K562 (cell line): ENCODE results near the gene HELZ2. TPM values are rescaled to one million over a fixed set of nuclear protein-coding genes. Genes with fewer than 3 reads are reported as not detected.

Experiments
- ATAC-seq: fragments of 200-7000 bp; cut with Tn5 transposase; 3 replicates; pipeline ENCODE4 v1.9.1; 2020; ENCODE audit warnings: moderate library complexity
- BruUV-seq: library from RNA; stranded (reverse); fragments of 400-500 nt; replicated peaks from 2 replicates; lab custom pipeline; 2021; lab: Mats Ljungman, UMichigan
- CTCF ChIA-PET: fragments of 300-600 bp; formaldehyde crosslinking; extraction: SDS; loops from one replicate; lab custom pipeline; 2021; ENCODE audit warnings: low intra/inter-chr PET ratio; lab: Yijun Ruan, JAX
- POLR2A ChIA-PET: fragments of 300-600, 350-650 bp; sonication (Branson Sonifier 250); formaldehyde crosslinking; extraction: SDS; loops from one replicate; lab custom pipeline; 2021; ENCODE audit warnings: antibody characterized with exemption, inconsistent platforms; lab: Yijun Ruan, JAX
- DNase-seq, 4 experiments: peaks; one replicate each; pipeline versions ENCODE4 v3.0.0 to v3.0.0-alpha.2; 2011 to 2018; ENCODE audit warnings: low spot score in 3 of 4, mixed read lengths in 3 of 4; ENCODE audit errors: extremely low read depth in 1 of 4
- FAIRE-seq: peaks from 2 replicates; lab custom pipeline; 2011; peaks lifted over from hg19 to GRCh38; lab: Jason Lieb, UNC
- H2AFZ ChIP-seq: 2 replicates; pipeline ENCODE4 v1.6.0; 2011; ENCODE audit warnings: low read depth, low read length, control low read depth, inconsistent platforms
- H3K27ac ChIP-seq: fragments of 200-600 bp; 3 replicates; pipeline ENCODE4 v1.8.0; 2011; ENCODE audit warnings: low read depth, mild to moderate bottlenecking, control low read depth, inconsistent platforms, low read length, moderate library complexity, mixed read lengths; ENCODE audit errors: extremely low read depth
- H3K27me3 ChIP-seq, 2 experiments: fragments of 300-600 bp in 1 of 2; 2 replicates in 1 of 2; 3 replicates in 1 of 2; pipeline versions ENCODE4 v1.6.0 to v1.8.0; 2011; ENCODE audit warnings: inconsistent platforms in 2 of 2, low read length in 2 of 2, mild to moderate bottlenecking in 1 of 2, mixed read lengths in 1 of 2, moderate library complexity in 1 of 2; ENCODE audit not compliant: control insufficient read depth in 2 of 2, insufficient read depth in 2 of 2
- H3K36me3 ChIP-seq: fragments of 300-600 bp; 3 replicates; pipeline ENCODE4 v1.8.0; 2011; ENCODE audit warnings: mild to moderate bottlenecking, low read length, inconsistent platforms; ENCODE audit not compliant: control insufficient read depth, insufficient read depth
- H3K4me1 ChIP-seq, 2 experiments: fragments of 200-600 bp in 1 of 2; replicated peaks in 1 of 2; 2 replicates in 1 of 2; 3 replicates in 1 of 2; pipeline versions ENCODE4 v1.5.1 to v1.8.0; 2011; ENCODE audit warnings: inconsistent platforms in 2 of 2, low read length in 2 of 2, mild to moderate bottlenecking in 1 of 2, mixed read lengths in 1 of 2, moderate library complexity in 1 of 2; ENCODE audit not compliant: control insufficient read depth in 2 of 2, insufficient read depth in 2 of 2
- H3K4me2 ChIP-seq: 2 replicates; pipeline ENCODE4 v1.6.1; 2011; ENCODE audit warnings: low read length, control low read depth, inconsistent platforms, mixed read lengths; ENCODE audit not compliant: insufficient read depth
- H3K4me3 ChIP-seq: fragments of 200-600 bp; sonication (generic), shearing (Covaris generic); 2 replicates; pipeline ENCODE4 v1.5.1; 2016; ENCODE audit warnings: control low read depth, inconsistent platforms
- H3K79me2 ChIP-seq: fragments of 200-600 bp; 3 replicates; pipeline ENCODE4 v1.8.0; 2011; ENCODE audit warnings: low read length, inconsistent platforms; ENCODE audit not compliant: control insufficient read depth, insufficient read depth
- H3K9ac ChIP-seq, 2 experiments: 2 replicates each; pipeline versions ENCODE4 v1.6.0 to v1.6.1; 2011; ENCODE audit warnings: low read depth in 2 of 2, low read length in 2 of 2, control low read depth in 1 of 2, inconsistent platforms in 1 of 2, mild to moderate bottlenecking in 1 of 2, mixed read lengths in 1 of 2; ENCODE audit not compliant: insufficient read depth in 1 of 2
- H3K9me1 ChIP-seq: one replicate; pipeline ENCODE4 v1.6.0; 2011; ENCODE audit warnings: inconsistent platforms, mild to moderate bottlenecking, low read length, moderate library complexity; ENCODE audit not compliant: control insufficient read depth, insufficient read depth
- H3K9me3 ChIP-seq: replicated peaks from 2 replicates; pipeline ENCODE4 v1.5.1; 2011; ENCODE audit warnings: low read depth, low read length, inconsistent platforms; ENCODE audit not compliant: control insufficient read depth, insufficient read depth
- H4K20me1 ChIP-seq: replicated peaks from 2 replicates; pipeline ENCODE4 v1.6.1; 2011; ENCODE audit warnings: low read length, inconsistent platforms, mixed read lengths; ENCODE audit not compliant: control insufficient read depth, insufficient read depth
- ETV1 ChIP-seq: fragments of 450-650 bp; conservative IDR thresholded peaks from 2 replicates; pipeline ENCODE4 v1.6.1; 2016; ENCODE audit warnings: missing genetic modification characterization, control low read depth, low read depth, missing compliant biosample characterization
- KDM5B ChIP-seq: fragments of 200-600 bp; sonication (generic); IDR thresholded peaks from 2 replicates; pipeline ENCODE4 v1.6.1; 2012; ENCODE audit warnings: low read depth, mild to moderate bottlenecking, moderate library complexity, low read length, control low read depth, inconsistent platforms; ENCODE audit not compliant: insufficient replicate concordance
- POLR2AphosphoS2 ChIP-seq: IDR thresholded peaks from 2 replicates; pipeline ENCODE4 v1.6.1; 2012; ENCODE audit warnings: low read length, improper control_type of control experiment
- POLR2G ChIP-seq: fragments of 200-400 bp; formaldehyde crosslinking; IDR thresholded peaks from 2 replicates; pipeline ENCODE4 v1.6.1; 2017; ENCODE audit warnings: low read depth, mild to moderate bottlenecking, antibody characterized with exemption, low read length, moderate library complexity
- ZBTB17 ChIP-seq: fragments of 450-650 bp; formaldehyde crosslinking; IDR thresholded peaks from 2 replicates; pipeline ENCODE4 v1.4.0; 2020; ENCODE audit warnings: mild to moderate bottlenecking
- ZNF121 ChIP-seq: sonication (generic); formaldehyde crosslinking; conservative IDR thresholded peaks from 2 replicates; pipeline ENCODE4 v1.8.0; 2022; ENCODE audit warnings: missing genetic modification reagents
- WGBS: fragments of 100-300 bp; shearing (Covaris generic); methylation state at CpG from one replicate; pipeline ENCODE4 v1.1.6; 2016; ENCODE audit warnings: low coverage, mixed read lengths; ENCODE audit not compliant: insufficient coverage; ENCODE audit errors: missing lambda C conversion rate; 5-methylcytosine and 5-hydroxymethylcytosine counted together
- in situ Hi-C: fragments of 300-500 bp; cut with MboI; formaldehyde crosslinking; loops from 4 replicates; pipeline ENCODE4 v1.15.0; 2018; ENCODE audit warnings: inconsistent platforms, mixed read lengths
- intact Hi-C: fragments of 100-400 bp; cut with micrococcal nuclease; formaldehyde crosslinking; loops from 2 replicates; pipeline ENCODE4 v1.14.2; 2022
- polyA plus RNA-seq, 8 experiments: library from polyadenylated mRNA; depleted of rRNA in 4 of 8; stranded (reverse) in 5 of 8; unstranded in 3 of 8; fragments of >200 nt; fragmentation: Nextera tagmentation in 2 of 8; fragmentation: Illumina TruSeq in 1 of 8; extraction: Ambion mirVana in 2 of 8; extraction: Trizol in 1 of 8; gene quantifications; 2 replicates each; pipeline versions ENCODE4 v1.2.1 to v1.2.3, GENCODE V29; 2011 to 2014; ENCODE audit warnings: inconsistent platforms in 1 of 8, missing spikeins in 1 of 8
- total RNA-seq, 7 experiments: library from RNA; depleted of rRNA in 6 of 7; stranded (reverse); fragments of >200 nt in 6 of 7; fragmentation: Illumina TruSeq in 2 of 7; extraction: Trizol in 2 of 7; gene quantifications; 2 replicates each; pipeline versions ENCODE4 v1.2.1 to v1.2.3, GENCODE V29; 2011 to 2021; ENCODE audit warnings: low replicate concordance in 1 of 7

HELZ2 gene
- total and polyA plus RNA-seq, 9 of the 15 experiments (the other 6 are each of a cell fraction or from before 2014, with no cell fraction given) = 0.03 to 7.8 (median 2.9) TPM; not detected in 1

DNA sequence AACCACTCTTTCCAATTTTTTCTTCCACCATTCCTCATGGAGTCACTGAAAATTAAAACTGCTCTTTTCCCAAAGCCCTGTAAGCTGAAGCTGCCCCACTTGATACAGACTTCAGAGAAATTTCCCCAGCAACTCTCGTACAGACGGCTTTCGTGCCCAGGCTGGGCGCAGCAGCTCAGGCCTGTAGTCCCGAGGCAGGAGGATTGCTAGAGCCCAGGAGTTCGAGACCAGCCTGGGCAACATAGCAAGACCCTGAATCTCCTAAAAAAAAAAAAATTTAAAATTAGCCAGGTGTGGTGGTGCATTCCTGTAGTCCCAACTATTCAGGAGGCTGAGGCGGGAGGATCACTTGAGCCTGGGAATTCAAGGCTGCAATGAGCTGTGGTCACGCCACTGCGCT lies 46.9 kb downstream of the HELZ2 start:
- peaks cover 15% of the 10 kb centered on the region; the same call in 2 of the 3 replicates for H3K36me3 ChIP-seq
- no peak for FAIRE-seq
- no TSS peak for BruUV-seq
- H3K4me3 ChIP-seq = no peak overlapping the region
- H3K9ac ChIP-seq = no peak overlapping the region
- DNase-seq = no peak
- ATAC-seq = no peak
- POLR2A ChIA-PET = interaction anchor here (0.7 to 1.0 kb wide), 3 partner anchors 10 to 622 kb away, joined by 3 to 4 read pairs (median 4); partner anchors contain the start of gene PTK6
- in situ Hi-C loops = no loop called here
- peaks cover 1% of the 10 kb centered on the region; the same call in 2 of the 3 replicates for H3K79me2 ChIP-seq
- no peak overlapping the region for H2AFZ ChIP-seq
- no peak overlapping the region for H3K27ac ChIP-seq
- WGBS = 51% methylated on average over 9 of the region's 9 CpGs
- TF ChIP-seq ETV1 (tag) = no peak
- peak; percentile 55 for TF ChIP-seq ZNF121 (CRISPR knock-in tag)
- H3K27me3 ChIP-seq = peaks cover 0 to 26% of the 10 kb centered on the region in 2 experiments; a peak in 3 of 5 replicates
- H3K4me1 ChIP-seq = peaks cover 0 to 38% of the 10 kb centered on the region in 2 experiments; a peak in 3 of 5 replicates
- peaks cover 9% of the 10 kb centered on the region; the same call in 1 of the 2 replicates for H4K20me1 ChIP-seq
- CTCF ChIA-PET = no interaction called here
- peaks cover 7% of the 10 kb centered on the region for H3K9me3 ChIP-seq
- no peak overlapping the region for H3K4me2 ChIP-seq
- intact Hi-C loops = no loop called here
- H3K9me1 ChIP-seq = no peaks in the 10 kb centered on the region

DNA sequence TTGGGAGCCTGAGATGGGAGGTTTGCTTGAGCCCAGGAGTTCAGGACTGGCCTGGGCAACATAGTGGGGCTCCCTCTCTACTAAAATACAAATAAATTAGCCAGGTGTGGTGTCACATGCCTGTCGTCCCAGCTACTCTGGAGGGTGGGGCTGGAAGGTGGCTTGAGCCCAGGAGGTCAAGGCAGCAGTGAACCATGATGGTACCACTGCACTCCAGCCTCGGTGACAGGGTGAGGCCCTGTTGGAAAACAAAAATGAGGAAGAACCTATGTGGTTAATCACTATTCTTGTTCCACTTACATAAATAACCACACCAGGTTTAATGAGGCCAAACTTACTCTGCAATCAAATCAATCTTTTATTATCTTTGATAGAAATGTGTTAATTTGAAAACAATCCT lies 48.1 kb downstream of the HELZ2 start:
- no peak for ATAC-seq
- in situ Hi-C loops (no loop called here), intact Hi-C loops (no loop called here)
- no peak for FAIRE-seq
- Histone ChIP-seq H3K27ac (no peak overlapping the region), H3K79me2 (peaks cover 12% of the 10 kb centered on the region), H3K4me1 (peaks cover 4 to 48% of the 10 kb centered on the region in 2 experiments), H3K9ac (no peak overlapping the region), H3K4me2 (no peak overlapping the region), H2AFZ (no peak overlapping the region), H3K27me3 (peaks cover 0 to 22% of the 10 kb centered on the region in 2 experiments; a peak in 1 of 5 replicates), H3K9me3 (peaks cover 7% of the 10 kb centered on the region), H3K9me1 (no peaks in the 10 kb centered on the region), H3K36me3 (peaks cover 23% of the 10 kb centered on the region; the same call in 2 of the 3 replicates), H3K4me3 (no peak overlapping the region)
- ChIA-PET CTCF (no interaction called here), POLR2A (interaction anchor here (0.6 to 4.0 kb wide), 6 partner anchors 9 to 260 kb away, joined by 3 to 27 read pairs (median 4); partner anchors contain the start of gene PTK6)
- DNase-seq = no peak
- TF ChIP-seq ZBTB17 (CRISPR knock-in tag) (no peak), POLR2AphosphoS2 (0 out of 2 replicates have a peak, but pooled peaks have one; percentile 50), POLR2G (0 out of 2 replicates have a peak, but pooled peaks have one; percentile 33), KDM5B (peak; percentile 61)
- TF ChIP-seq, all 486 proteins: peak for 3
- no TSS peak for BruUV-seq
- 3% methylated on average over 2 of the region's 2 CpGs for WGBS
- peaks cover 5% of the 10 kb centered on the region; the same call in 1 of the 2 replicates for H4K20me1 ChIP-seq
